Measurements from ENCODE around the gene L3MBTL4.

GRCh38 chr18:6437937-6438818, 23.5 kb upstream of the L3MBTL4 start:
- TF ChIP-seq CTCF (IDR thresholded peaks at IDR 0.05): no peak
- no peak for TF ChIP-seq SIN3A (IDR thresholded peaks at IDR 0.05; ENCODE audit: borderline replicate concordance, insufficient read depth, low read depth, low read length)
- TF ChIP-seq REST (IDR thresholded peaks at IDR 0.05; ENCODE audit: insufficient read depth in 1 of 2, low read depth in 2 of 2, low read length in 1 of 2): no peak
- TF ChIP-seq TCF7L2 (IDR thresholded peaks at IDR 0.05; ENCODE audit: low read depth, low read length): no peak
- no peak for TF ChIP-seq POLR2AphosphoS5 (IDR thresholded peaks at IDR 0.05; ENCODE audit: low read depth, low read length)

Data from Panc1 (cell line).